HG03521 (cell line): Measurements from ENCODE around the gene SPRR1A.
"Not testable (repeated sequence)": the region's sequence is repeated elsewhere in the genome, so short reads cannot be mapped to it uniquely, and the experiment has no call there.

ENCODE experiments used
- ATAC-seq: cut with Tn5 transposase; IDR thresholded peaks from one replicate; pipeline ENCODE4 v1.9.1; 2021; ENCODE audit warnings: mild to moderate bottlenecking, moderate library complexity; ENCODE audit not compliant: unreplicated experiment

Gene SPRR1A

GRCh38 chr1:152972196-152972886, 11.5 kb upstream of the SPRR1A start:
- ATAC-seq, result no peak

- ATAC-seq, result no peak
Observed at GRCh38 chr1:152976688-152977087, 7.2 kb upstream of the SPRR1A start.

- ATAC-seq, result no peak
Observed at GRCh38 chr1:152977614-152978013, 6.3 kb upstream of the SPRR1A start.

- ATAC-seq, result no peak
Observed at GRCh38 chr1:152980676-152981075, 3.2 kb upstream of the SPRR1A start.

- no peak for ATAC-seq
Observed at GRCh38 chr1:152981146-152981871, 2.6 kb upstream of the SPRR1A start.

GRCh38 chr1:152982076-152982475, 1.8 kb upstream of the SPRR1A start:
- no peak for ATAC-seq

- no peak for ATAC-seq
Observed at GRCh38 chr1:152983234-152983633, 647 bp upstream of the SPRR1A start.

GRCh38 chr1:152986578-152986977, 2.7 kb downstream of the SPRR1A start:
- ATAC-seq, result no peak

GRCh38 chr1:152993186-152993585, 9.3 kb downstream of the SPRR1A start:
- ATAC-seq, result no peak

GRCh38 chr1:152995842-152996241, 12.0 kb downstream of the SPRR1A start:
- no peak for ATAC-seq

- no peak for ATAC-seq
Observed at GRCh38 chr1:152996633-152997400, 12.9 kb downstream of the SPRR1A start.

- no peak for ATAC-seq
Observed at GRCh38 chr1:152997901-152998300, 14.0 kb downstream of the SPRR1A start.

- ATAC-seq, result no peak
Observed at GRCh38 chr1:152998476-152998875, 14.6 kb downstream of the SPRR1A start.

- no peak for ATAC-seq
Observed at GRCh38 chr1:152999818-153000217, 15.9 kb downstream of the SPRR1A start.

GRCh38 chr1:153000294-153000693, 16.4 kb downstream of the SPRR1A start:
- ATAC-seq, result no peak

- no peak for ATAC-seq
Observed at GRCh38 chr1:153001382-153001781, 17.5 kb downstream of the SPRR1A start, which contains the start of gene SPRR3. SPRR3 (plus strand) TSS chr1:153001749; CDS start chr1:153003021, 1,272 bp downstream.

- ATAC-seq, result not testable (repeated sequence)
Observed at GRCh38 chr1:153011235-153011758, 27.4 kb downstream of the SPRR1A start.

GRCh38 chr1:153021829-153022228, 37.9 kb downstream of the SPRR1A start:
- ATAC-seq, result not testable (repeated sequence)

GRCh38 chr1:153022340-153022739, 38.5 kb downstream of the SPRR1A start:
- not testable (repeated sequence) for ATAC-seq

- no peak for ATAC-seq
Observed at GRCh38 chr1:153023109-153023508, 39.2 kb downstream of the SPRR1A start.

- ATAC-seq, result no peak
Observed at GRCh38 chr1:153024413-153024812, 40.5 kb downstream of the SPRR1A start.
